K562 (cell line): ENCODE data around the gene GCSAM. TPM values are rescaled to one million over a fixed set of nuclear protein-coding genes. Genes with fewer than 3 reads are reported as not detected.

Experiments used
- ATAC-seq: fragments of 200-7000 bp; cut with Tn5 transposase; 3 replicates; pipeline ENCODE4 v1.9.1; 2020; ENCODE audit warnings: moderate library complexity
- BruUV-seq: library from RNA; stranded (reverse); fragments of 400-500 nt; replicated peaks from 2 replicates; lab custom pipeline; 2021; lab: Mats Ljungman, UMichigan
- CTCF ChIA-PET: fragments of 300-600 bp; formaldehyde crosslinking; extraction: SDS; loops from one replicate; lab custom pipeline; 2021; ENCODE audit warnings: low intra/inter-chr PET ratio; lab: Yijun Ruan, JAX
- POLR2A ChIA-PET: fragments of 300-600, 350-650 bp; sonication (Branson Sonifier 250); formaldehyde crosslinking; extraction: SDS; loops from one replicate; lab custom pipeline; 2021; ENCODE audit warnings: antibody characterized with exemption, inconsistent platforms; lab: Yijun Ruan, JAX
- DNase-seq, 4 experiments: peaks; one replicate each; pipeline versions ENCODE4 v3.0.0 to v3.0.0-alpha.2; 2011 to 2018; ENCODE audit warnings: low spot score in 3 of 4, mixed read lengths in 3 of 4; ENCODE audit errors: extremely low read depth in 1 of 4
- FAIRE-seq: peaks from 2 replicates; lab custom pipeline; 2011; peaks lifted over from hg19 to GRCh38; lab: Jason Lieb, UNC
- H2AFZ ChIP-seq: 2 replicates; pipeline ENCODE4 v1.6.0; 2011; ENCODE audit warnings: low read depth, low read length, control low read depth, inconsistent platforms
- H3K27ac ChIP-seq: fragments of 200-600 bp; 3 replicates; pipeline ENCODE4 v1.8.0; 2011; ENCODE audit warnings: low read depth, mild to moderate bottlenecking, control low read depth, inconsistent platforms, low read length, moderate library complexity, mixed read lengths; ENCODE audit errors: extremely low read depth
- H3K27me3 ChIP-seq, 2 experiments: fragments of 300-600 bp in 1 of 2; 2 replicates in 1 of 2; 3 replicates in 1 of 2; pipeline versions ENCODE4 v1.6.0 to v1.8.0; 2011; ENCODE audit warnings: inconsistent platforms in 2 of 2, low read length in 2 of 2, mild to moderate bottlenecking in 1 of 2, mixed read lengths in 1 of 2, moderate library complexity in 1 of 2; ENCODE audit not compliant: control insufficient read depth in 2 of 2, insufficient read depth in 2 of 2
- H3K36me3 ChIP-seq: fragments of 300-600 bp; 3 replicates; pipeline ENCODE4 v1.8.0; 2011; ENCODE audit warnings: mild to moderate bottlenecking, low read length, inconsistent platforms; ENCODE audit not compliant: control insufficient read depth, insufficient read depth
- H3K4me1 ChIP-seq, 2 experiments: fragments of 200-600 bp in 1 of 2; replicated peaks in 1 of 2; 2 replicates in 1 of 2; 3 replicates in 1 of 2; pipeline versions ENCODE4 v1.5.1 to v1.8.0; 2011; ENCODE audit warnings: inconsistent platforms in 2 of 2, low read length in 2 of 2, mild to moderate bottlenecking in 1 of 2, mixed read lengths in 1 of 2, moderate library complexity in 1 of 2; ENCODE audit not compliant: control insufficient read depth in 2 of 2, insufficient read depth in 2 of 2
- H3K4me2 ChIP-seq: 2 replicates; pipeline ENCODE4 v1.6.1; 2011; ENCODE audit warnings: low read length, control low read depth, inconsistent platforms, mixed read lengths; ENCODE audit not compliant: insufficient read depth
- H3K4me3 ChIP-seq: fragments of 200-600 bp; sonication (generic), shearing (Covaris generic); 2 replicates; pipeline ENCODE4 v1.5.1; 2016; ENCODE audit warnings: control low read depth, inconsistent platforms
- H3K79me2 ChIP-seq: fragments of 200-600 bp; 3 replicates; pipeline ENCODE4 v1.8.0; 2011; ENCODE audit warnings: low read length, inconsistent platforms; ENCODE audit not compliant: control insufficient read depth, insufficient read depth
- H3K9ac ChIP-seq, 2 experiments: 2 replicates each; pipeline versions ENCODE4 v1.6.0 to v1.6.1; 2011; ENCODE audit warnings: low read depth in 2 of 2, low read length in 2 of 2, control low read depth in 1 of 2, inconsistent platforms in 1 of 2, mild to moderate bottlenecking in 1 of 2, mixed read lengths in 1 of 2; ENCODE audit not compliant: insufficient read depth in 1 of 2
- H3K9me1 ChIP-seq: one replicate; pipeline ENCODE4 v1.6.0; 2011; ENCODE audit warnings: inconsistent platforms, mild to moderate bottlenecking, low read length, moderate library complexity; ENCODE audit not compliant: control insufficient read depth, insufficient read depth
- H3K9me3 ChIP-seq: replicated peaks from 2 replicates; pipeline ENCODE4 v1.5.1; 2011; ENCODE audit warnings: low read depth, low read length, inconsistent platforms; ENCODE audit not compliant: control insufficient read depth, insufficient read depth
- H4K20me1 ChIP-seq: replicated peaks from 2 replicates; pipeline ENCODE4 v1.6.1; 2011; ENCODE audit warnings: low read length, inconsistent platforms, mixed read lengths; ENCODE audit not compliant: control insufficient read depth, insufficient read depth
- CHD4 ChIP-seq: fragments of 200-600 bp; sonication (generic); IDR thresholded peaks from 3 replicates; pipeline ENCODE4 v1.6.1; 2012; ENCODE audit warnings: low read depth, mild to moderate bottlenecking, mixed read lengths, low read length, inconsistent platforms; ENCODE audit not compliant: insufficient read depth, insufficient replicate concordance, poor library complexity, severe bottlenecking
- SAFB2 ChIP-seq: fragments of 200-400 bp; formaldehyde crosslinking; IDR thresholded peaks from 2 replicates; pipeline ENCODE4 v1.6.1; 2018; ENCODE audit warnings: borderline replicate concordance, low read length, low read depth, moderate library complexity; ENCODE audit not compliant: severe bottlenecking
- SMARCB1 ChIP-seq: IDR thresholded peaks from 2 replicates; pipeline ENCODE4 v1.6.1; 2011; ENCODE audit warnings: improper control_type of control experiment, low read depth; ENCODE audit not compliant: insufficient read length
- TEAD2 ChIP-seq: fragments of 450-650 bp; IDR thresholded peaks from 2 replicates; pipeline ENCODE4 v1.6.1; 2016; ENCODE audit warnings: missing genetic modification characterization, control low read depth, missing compliant biosample characterization
- ZNF12 ChIP-seq: sonication (generic); formaldehyde crosslinking; IDR thresholded peaks from 2 replicates; pipeline ENCODE4 v1.4.0; 2020; ENCODE audit warnings: mild to moderate bottlenecking, missing genetic modification reagents
- ZNF23 ChIP-seq: fragments of 250-450 bp; sonication (Bioruptor Pico); IDR thresholded peaks from 2 replicates; pipeline ENCODE4 v1.4.0; 2020; ENCODE audit warnings: mild to moderate bottlenecking
- ZNF609 ChIP-seq: sonication (generic); formaldehyde crosslinking; IDR thresholded peaks from 2 replicates; pipeline ENCODE4 v1.8.1; 2023; ENCODE audit warnings: missing genetic modification reagents, mild to moderate bottlenecking, borderline replicate concordance
- ZNF766 ChIP-seq: fragments of 200-800 bp; sonication (Bioruptor generic); conservative IDR thresholded peaks from 2 replicates; pipeline ENCODE4 v1.6.1; 2016; ENCODE audit warnings: missing genetic modification characterization, missing compliant biosample characterization
- WGBS: fragments of 100-300 bp; shearing (Covaris generic); methylation state at CpG from one replicate; pipeline ENCODE4 v1.1.6; 2016; ENCODE audit warnings: low coverage, mixed read lengths; ENCODE audit not compliant: insufficient coverage; ENCODE audit errors: missing lambda C conversion rate; 5-methylcytosine and 5-hydroxymethylcytosine counted together
- in situ Hi-C: fragments of 300-500 bp; cut with MboI; formaldehyde crosslinking; loops from 4 replicates; pipeline ENCODE4 v1.15.0; 2018; ENCODE audit warnings: inconsistent platforms, mixed read lengths
- intact Hi-C: fragments of 100-400 bp; cut with micrococcal nuclease; formaldehyde crosslinking; loops from 2 replicates; pipeline ENCODE4 v1.14.2; 2022
- polyA plus RNA-seq, 8 experiments: library from polyadenylated mRNA; depleted of rRNA in 4 of 8; stranded (reverse) in 5 of 8; unstranded in 3 of 8; fragments of >200 nt; fragmentation: Nextera tagmentation in 2 of 8; fragmentation: Illumina TruSeq in 1 of 8; extraction: Ambion mirVana in 2 of 8; extraction: Trizol in 1 of 8; gene quantifications; 2 replicates each; pipeline versions ENCODE4 v1.2.1 to v1.2.3, GENCODE V29; 2011 to 2014; ENCODE audit warnings: inconsistent platforms in 1 of 8, missing spikeins in 1 of 8
- total RNA-seq, 7 experiments: library from RNA; depleted of rRNA in 6 of 7; stranded (reverse); fragments of >200 nt in 6 of 7; fragmentation: Illumina TruSeq in 2 of 7; extraction: Trizol in 2 of 7; gene quantifications; 2 replicates each; pipeline versions ENCODE4 v1.2.1 to v1.2.3, GENCODE V29; 2011 to 2021; ENCODE audit warnings: low replicate concordance in 1 of 7
- TF ChIP-seq, protein P1 (sequence below), 2 experiments: fragments of 450-650 bp in 1 of 2; sonication (generic) in 1 of 2; formaldehyde crosslinking; conservative IDR thresholded peaks; 2 replicates each; pipeline versions ENCODE4 v1.4.0 to v1.8.1; 2020 to 2022; ENCODE audit warnings: mild to moderate bottlenecking in 1 of 2, missing genetic modification reagents in 1 of 2

Gene GCSAM
- total and polyA plus RNA-seq, 9 of the 15 experiments (the other 6 are each of a cell fraction or from before 2014, with no cell fraction given) = 0.10 TPM; not detected in 8

- in situ Hi-C loops = loop anchor here (25.0 kb wide), 1 partner anchor 395 kb away; no protein-coding TSS in a partner anchor
- CTCF ChIA-PET = no interaction called here
Observed at GRCh38 chr3:112117415-112117814, 15.6 kb downstream of the GCSAM start.

DNA sequence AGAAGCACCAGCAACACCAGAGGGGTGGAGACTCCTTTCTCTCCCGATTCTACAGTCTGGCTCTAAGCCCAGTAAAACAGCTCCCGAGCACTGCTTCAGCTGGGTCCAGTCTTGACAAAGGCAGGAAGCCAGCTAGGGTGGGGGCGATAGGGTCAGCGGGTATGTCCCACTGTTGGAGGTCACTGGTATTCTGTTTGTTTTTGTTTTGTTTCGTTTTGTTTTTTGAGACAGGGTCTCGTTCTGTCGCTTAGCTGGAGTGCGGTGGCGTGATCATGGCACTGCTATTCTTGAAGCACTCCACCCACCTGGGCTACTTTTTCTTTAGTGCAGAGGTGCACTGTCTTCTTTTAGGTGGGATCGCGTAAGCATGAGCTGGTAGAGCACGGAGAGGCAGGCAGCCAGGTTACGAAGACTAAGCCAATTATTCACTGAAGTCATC lies 16.3 kb downstream of the GCSAM start:
- ATAC-seq (no peak), DNase-seq (no peak), FAIRE-seq (no peak)
- Histone ChIP-seq H3K9me3 (no peaks in the 10 kb centered on the region), H2AFZ (no peak overlapping the region), H3K9ac (no peak overlapping the region), H3K36me3 (0 out of 3 replicates have a peak, but pooled peaks cover 2% of the 10 kb centered on the region), H4K20me1 (no peaks in the 10 kb centered on the region), H3K4me2 (no peak overlapping the region), H3K4me1 (no peaks in the 10 kb centered on the region), H3K27me3 (no peaks in the 10 kb centered on the region), H3K9me1 (no peaks in the 10 kb centered on the region), H3K4me3 (no peak overlapping the region), H3K79me2 (no peaks in the 10 kb centered on the region), H3K27ac (no peak overlapping the region)
- 72% methylated on average over 12 of the region's 13 CpGs for WGBS
- intact Hi-C loops = no loop called here
- POLR2A ChIA-PET = no interaction called here
- CTCF ChIA-PET = no interaction called here
- in situ Hi-C loops = loop anchor here (25.0 kb wide), 1 partner anchor 396 kb away; no protein-coding TSS in a partner anchor
- BruUV-seq = no TSS peak
- no peak for TF ChIP-seq CHD4
- TF ChIP-seq ZNF609 (CRISPR knock-in tag) = no peak
- no peak for TF ChIP-seq SAFB2

More at GRCh38 chr3:112117415-112117814, 15.6 kb downstream of the GCSAM start:
- no peak overlapping the region for H3K9ac ChIP-seq
- no peaks in the 10 kb centered on the region for H4K20me1 ChIP-seq
- FAIRE-seq (no peak), DNase-seq (no peak), ATAC-seq (no peak)
- POLR2A ChIA-PET = no interaction called here
- no peak overlapping the region for H3K4me3 ChIP-seq
- intact Hi-C loops = no loop called here
- no peaks in the 10 kb centered on the region for H3K4me1 ChIP-seq
- no peak overlapping the region for H3K27ac ChIP-seq
- no peak overlapping the region for H3K4me2 ChIP-seq
- H3K9me1 ChIP-seq = no peaks in the 10 kb centered on the region
- 0 out of 3 replicates have a peak, but pooled peaks cover 2% of the 10 kb centered on the region for H3K36me3 ChIP-seq
- no peak overlapping the region for H2AFZ ChIP-seq
- TF ChIP-seq TEAD2 (tag) (no peak), ZNF12 (no peak), ZNF23 (no peak), ZNF766 (CRISPR knock-in tag) (no peak), SMARCB1 (no peak)
- TF ChIP-seq, protein P1, sequence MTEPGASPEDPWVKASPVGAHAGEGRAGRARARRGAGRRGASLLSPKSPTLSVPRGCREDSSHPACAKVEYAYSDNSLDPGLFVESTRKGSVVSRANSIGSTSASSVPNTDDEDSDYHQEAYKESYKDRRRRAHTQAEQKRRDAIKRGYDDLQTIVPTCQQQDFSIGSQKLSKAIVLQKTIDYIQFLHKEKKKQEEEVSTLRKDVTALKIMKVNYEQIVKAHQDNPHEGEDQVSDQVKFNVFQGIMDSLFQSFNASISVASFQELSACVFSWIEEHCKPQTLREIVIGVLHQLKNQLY (CRISPR knock-in tag; conservative IDR thresholded peaks at IDR 0.05) = no peak
- TF ChIP-seq, all 486 proteins: peak for 0
- H3K9me3 ChIP-seq = no peaks in the 10 kb centered on the region
- H3K27me3 ChIP-seq = no peaks in the 10 kb centered on the region
- WGBS = 89% methylated on average over 1 of the region's 1 CpG
- H3K79me2 ChIP-seq = no peaks in the 10 kb centered on the region
- BruUV-seq = no TSS peak
